Esophagus muscularis mucosa (tissue), 3 donors: ENCODE results near the gene ECE2.
A peak's percentile ranks its signal among the peaks of the same experiment; 100 is the strongest.

Source experiments
- POLR2AphosphoS5 ChIP-seq, 2 donors: sonication (generic); formaldehyde crosslinking; IDR thresholded peaks; one replicate each; pipeline ENCODE4 v1.6.1; 2017; ENCODE audit warnings: antibody characterized with exemption in 2 of 2
- TF ChIP-seq, protein P1 (sequence below), 3 experiments: fragments of 200-600 bp in 2 of 3; fragments of 450-650 bp in 1 of 3; sonication (generic) in 2 of 3; IDR thresholded peaks; one replicate each; pipeline ENCODE4 v1.5.1; 2017 to 2019; ENCODE audit warnings: antibody characterized with exemption in 3 of 3, mild to moderate bottlenecking in 2 of 3, moderate library complexity in 1 of 3

DNA sequence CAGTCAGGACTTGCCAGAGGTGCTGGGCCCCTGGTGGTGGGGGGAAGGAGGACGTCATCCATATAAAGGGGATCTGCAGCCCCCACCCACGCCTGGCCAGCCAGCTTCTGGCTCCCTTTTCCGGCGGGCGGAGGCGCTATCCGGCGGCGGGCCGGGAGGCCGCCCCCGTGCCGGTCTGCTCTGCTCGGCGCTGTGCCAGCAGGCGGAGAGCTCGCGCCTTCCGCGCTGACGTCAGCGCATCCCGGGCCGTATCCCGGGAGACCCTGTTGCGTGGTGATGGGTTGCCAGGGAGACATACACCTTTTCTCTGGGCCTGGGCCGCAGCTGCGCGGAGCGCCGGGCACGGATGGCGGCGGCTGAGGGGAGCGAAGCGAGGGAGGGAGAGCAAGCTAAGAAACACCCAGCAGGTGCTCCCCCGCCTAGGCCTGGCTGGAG lies 62.7 kb downstream of the ECE2 start:
- TF ChIP-seq, protein P1, sequence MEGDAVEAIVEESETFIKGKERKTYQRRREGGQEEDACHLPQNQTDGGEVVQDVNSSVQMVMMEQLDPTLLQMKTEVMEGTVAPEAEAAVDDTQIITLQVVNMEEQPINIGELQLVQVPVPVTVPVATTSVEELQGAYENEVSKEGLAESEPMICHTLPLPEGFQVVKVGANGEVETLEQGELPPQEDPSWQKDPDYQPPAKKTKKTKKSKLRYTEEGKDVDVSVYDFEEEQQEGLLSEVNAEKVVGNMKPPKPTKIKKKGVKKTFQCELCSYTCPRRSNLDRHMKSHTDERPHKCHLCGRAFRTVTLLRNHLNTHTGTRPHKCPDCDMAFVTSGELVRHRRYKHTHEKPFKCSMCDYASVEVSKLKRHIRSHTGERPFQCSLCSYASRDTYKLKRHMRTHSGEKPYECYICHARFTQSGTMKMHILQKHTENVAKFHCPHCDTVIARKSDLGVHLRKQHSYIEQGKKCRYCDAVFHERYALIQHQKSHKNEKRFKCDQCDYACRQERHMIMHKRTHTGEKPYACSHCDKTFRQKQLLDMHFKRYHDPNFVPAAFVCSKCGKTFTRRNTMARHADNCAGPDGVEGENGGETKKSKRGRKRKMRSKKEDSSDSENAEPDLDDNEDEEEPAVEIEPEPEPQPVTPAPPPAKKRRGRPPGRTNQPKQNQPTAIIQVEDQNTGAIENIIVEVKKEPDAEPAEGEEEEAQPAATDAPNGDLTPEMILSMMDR (IDR thresholded peaks at IDR 0.05), result peak in 1 of 3 experiments; percentile 18
- peak; percentile 80 to 89 for TF ChIP-seq POLR2AphosphoS5 (IDR thresholded peaks at IDR 0.05)
